Measurements from ENCODE around the gene DLGAP1. TPM values are rescaled to one million over a fixed set of nuclear protein-coding genes. Genes with fewer than 3 reads are reported as not detected.
"Not testable (repeated sequence)": the region's sequence is repeated elsewhere in the genome, so short reads cannot be mapped to it uniquely, and the experiment has no call there.

DLGAP1 gene
- total and polyA plus RNA-seq, 7 experiments from 2014 or later = 0.32 to 1.0 TPM; not detected in 5

- peaks cover 0 to 32% (median 0%) of the 10 kb centered on the region in 7 donors for H3K4me1 Mint-ChIP-seq
- intact Hi-C loops (cut with micrococcal nuclease) = no loop called here
- no peaks in the 10 kb centered on the region for H3K9me3 ChIP-seq (ENCODE audit: control insufficient read depth in 2 of 3, low read length in 3 of 3)
- no peaks in the 10 kb centered on the region for H3K27me3 ChIP-seq (ENCODE audit: control insufficient read depth in 2 of 2, insufficient read depth in 2 of 2, low read length in 2 of 2)
- no peaks in the 10 kb centered on the region for H3K27me3 Mint-ChIP-seq
- H3K36me3 ChIP-seq (ENCODE audit: control insufficient read depth in 2 of 3, insufficient read depth in 3 of 3, low read length in 3 of 3) = no peaks in the 10 kb centered on the region
- no peak for ATAC-seq
- H3K4me3 Mint-ChIP-seq = no peak overlapping the region
- POLR2A ChIA-PET = interaction anchor here (0.6 kb wide), 1 partner anchor 192 kb away, joined by 5 read pairs; no protein-coding TSS in a partner anchor
- no peaks in the 10 kb centered on the region for H3K4me1 ChIP-seq (ENCODE audit: control insufficient read depth in 2 of 2, insufficient read depth in 2 of 2, low read length in 2 of 2)
- H3K9me3 Mint-ChIP-seq = no peaks in the 10 kb centered on the region
- CTCF ChIA-PET = no interaction called here
- H3K27ac Mint-ChIP-seq = no peak overlapping the region
- peak overlapping the region; percentile 21 for H3K27ac ChIP-seq (ENCODE audit: low read depth, low read length)
- no peak overlapping the region for H3K4me3 ChIP-seq (ENCODE audit: low read length)
- no peaks in the 10 kb centered on the region for H3K36me3 Mint-ChIP-seq
- no peak for DNase-seq
Measured at GRCh38 chr18:3654442-3655253, 800.5 kb downstream of the DLGAP1 start.

- H3K36me3 Mint-ChIP-seq = no peaks in the 10 kb centered on the region
- H3K27ac Mint-ChIP-seq = peak overlapping the region in 1 of 9 donors; percentile 25
- peak overlapping the region; percentile 12 for H3K27ac ChIP-seq (ENCODE audit: low read depth, low read length)
- no peak overlapping the region for H3K4me3 Mint-ChIP-seq
- intact Hi-C loops (cut with micrococcal nuclease) = no loop called here
- POLR2A ChIA-PET = no interaction called here
- H3K9me3 ChIP-seq (ENCODE audit: control insufficient read depth in 2 of 3, low read length in 3 of 3) = no peaks in the 10 kb centered on the region
- no peaks in the 10 kb centered on the region for H3K4me1 ChIP-seq (ENCODE audit: control insufficient read depth in 2 of 2, insufficient read depth in 2 of 2, low read length in 2 of 2)
- no peak overlapping the region for H3K4me3 ChIP-seq (ENCODE audit: low read length)
- peaks cover 0 to 37% (median under 1%) of the 10 kb centered on the region in 7 donors for H3K4me1 Mint-ChIP-seq
- H3K27me3 ChIP-seq (ENCODE audit: control insufficient read depth in 2 of 2, insufficient read depth in 2 of 2, low read length in 2 of 2) = no peaks in the 10 kb centered on the region
- no peak for DNase-seq
- ATAC-seq = no peak
- no peaks in the 10 kb centered on the region for H3K36me3 ChIP-seq (ENCODE audit: control insufficient read depth in 2 of 3, insufficient read depth in 3 of 3, low read length in 3 of 3)
- CTCF ChIA-PET = no interaction called here
- H3K9me3 Mint-ChIP-seq = no peaks in the 10 kb centered on the region
- no peaks in the 10 kb centered on the region for H3K27me3 Mint-ChIP-seq
Measured at GRCh38 chr18:3653851-3654441, 801.2 kb downstream of the DLGAP1 start.

GRCh38 chr18:3653263-3653850 lies 801.8 kb downstream of the DLGAP1 start:
- ChIA-PET CTCF (interaction anchor here (1.0 to 1.8 kb wide), 2 partner anchors 12 to 57 kb away, joined by 4 to 6 read pairs; no protein-coding TSS in a partner anchor), POLR2A (no interaction called here)
- no peaks in the 10 kb centered on the region for H3K36me3 ChIP-seq (ENCODE audit: control insufficient read depth in 2 of 3, insufficient read depth in 3 of 3, low read length in 3 of 3)
- Mint-ChIP-seq H3K36me3 (no peaks in the 10 kb centered on the region), H3K27ac (no peak overlapping the region), H3K9me3 (no peaks in the 10 kb centered on the region), H3K27me3 (no peaks in the 10 kb centered on the region), H3K4me1 (peaks cover 2 to 43% (median 6%) of the 10 kb centered on the region in 7 donors), H3K4me3 (no peak overlapping the region)
- ATAC-seq = no peak
- no peaks in the 10 kb centered on the region for H3K27me3 ChIP-seq (ENCODE audit: control insufficient read depth in 2 of 2, insufficient read depth in 2 of 2, low read length in 2 of 2)
- H3K9me3 ChIP-seq (ENCODE audit: control insufficient read depth in 2 of 3, low read length in 3 of 3) = no peaks in the 10 kb centered on the region
- intact Hi-C loops (cut with micrococcal nuclease) = no loop called here
- H3K27ac ChIP-seq (ENCODE audit: low read depth, low read length) = peak overlapping the region; percentile 12
- H3K4me3 ChIP-seq (ENCODE audit: low read length) = no peak overlapping the region
- H3K4me1 ChIP-seq (ENCODE audit: control insufficient read depth in 2 of 2, insufficient read depth in 2 of 2, low read length in 2 of 2) = no peaks in the 10 kb centered on the region
- DNase-seq = no peak

- Mint-ChIP-seq H3K27me3 (no peaks in the 10 kb centered on the region), H3K36me3 (no peaks in the 10 kb centered on the region), H3K9me3 (no peaks in the 10 kb centered on the region), H3K27ac (peak overlapping the region in 2 of 9 donors; percentile 36 to 49), H3K4me1 (peaks cover 2 to 45% (median 7%) of the 10 kb centered on the region in 7 donors), H3K4me3 (no peak overlapping the region)
- H3K27ac ChIP-seq (ENCODE audit: low read depth, low read length) = peak overlapping the region; percentile 12
- POLR2A ChIA-PET = no interaction called here
- H3K27me3 ChIP-seq (ENCODE audit: control insufficient read depth in 2 of 2, insufficient read depth in 2 of 2, low read length in 2 of 2) = no peaks in the 10 kb centered on the region
- intact Hi-C loops (cut with micrococcal nuclease) = no loop called here
- H3K36me3 ChIP-seq (ENCODE audit: control insufficient read depth in 2 of 3, insufficient read depth in 3 of 3, low read length in 3 of 3) = no peaks in the 10 kb centered on the region
- no peak overlapping the region for H3K4me3 ChIP-seq (ENCODE audit: low read length)
- H3K4me1 ChIP-seq (ENCODE audit: control insufficient read depth in 2 of 2, insufficient read depth in 2 of 2, low read length in 2 of 2) = no peaks in the 10 kb centered on the region
- ATAC-seq (peak; percentile 78), DNase-seq (peak in 1 of 9 donors; percentile 68)
- CTCF ChIA-PET = interaction anchor here (1.0 to 1.8 kb wide), 2 partner anchors 12 to 57 kb away, joined by 4 to 6 read pairs; no protein-coding TSS in a partner anchor
- H3K9me3 ChIP-seq (ENCODE audit: control insufficient read depth in 2 of 3, low read length in 3 of 3) = no peaks in the 10 kb centered on the region
Measured at GRCh38 chr18:3652380-3653262, 802.5 kb downstream of the DLGAP1 start.

- Histone ChIP-seq H3K27ac (ENCODE audit: low read depth, low read length) (no peak overlapping the region), H3K4me3 (ENCODE audit: low read length) (no peak overlapping the region), H3K9me3 (ENCODE audit: control insufficient read depth in 2 of 3, low read length in 3 of 3) (no peaks in the 10 kb centered on the region), H3K27me3 (ENCODE audit: control insufficient read depth in 2 of 2, insufficient read depth in 2 of 2, low read length in 2 of 2) (no peaks in the 10 kb centered on the region), H3K36me3 (ENCODE audit: control insufficient read depth in 2 of 3, insufficient read depth in 3 of 3, low read length in 3 of 3) (no peaks in the 10 kb centered on the region), H3K4me1 (ENCODE audit: control insufficient read depth in 2 of 2, insufficient read depth in 2 of 2, low read length in 2 of 2) (no peaks in the 10 kb centered on the region)
- Mint-ChIP-seq H3K36me3 (no peaks in the 10 kb centered on the region), H3K4me1 (peaks cover 2 to 43% (median 7%) of the 10 kb centered on the region in 7 donors), H3K27me3 (no peaks in the 10 kb centered on the region), H3K9me3 (no peaks in the 10 kb centered on the region), H3K4me3 (no peak overlapping the region), H3K27ac (no peak overlapping the region)
- POLR2A ChIA-PET = no interaction called here
- ATAC-seq = no peak
- intact Hi-C loops (cut with micrococcal nuclease) = no loop called here
- CTCF ChIA-PET = no interaction called here
- no peak for DNase-seq
Measured at GRCh38 chr18:3651266-3651665, 803.8 kb downstream of the DLGAP1 start.

GRCh38 chr18:3650521-3651042 lies 804.5 kb downstream of the DLGAP1 start:
- H3K4me1 ChIP-seq (ENCODE audit: control insufficient read depth in 2 of 2, insufficient read depth in 2 of 2, low read length in 2 of 2); H3K36me3 ChIP-seq (ENCODE audit: control insufficient read depth in 2 of 3, insufficient read depth in 3 of 3, low read length in 3 of 3); DNase-seq; H3K27me3 ChIP-seq (ENCODE audit: control insufficient read depth in 2 of 2, insufficient read depth in 2 of 2, low read length in 2 of 2); H3K36me3 Mint-ChIP-seq; H3K9me3 ChIP-seq (ENCODE audit: control insufficient read depth in 2 of 3, low read length in 3 of 3); H3K27ac ChIP-seq (ENCODE audit: low read depth, low read length); ATAC-seq; H3K9me3 Mint-ChIP-seq; H3K4me3 Mint-ChIP-seq; H3K4me3 ChIP-seq (ENCODE audit: low read length); intact Hi-C loops (cut with micrococcal nuclease); POLR2A ChIA-PET; CTCF ChIA-PET; H3K27me3 Mint-ChIP-seq: not testable (repeated sequence)
- peak overlapping the region in 1 of 9 donors; percentile 35 for H3K27ac Mint-ChIP-seq
- peaks cover 2 to 50% (median 8%) of the 10 kb centered on the region in 7 donors for H3K4me1 Mint-ChIP-seq

Data from naive thymus-derived CD4-positive, alpha-beta T cell (primary cell).